ENCODE data around the gene ETFRF1. TPM values are rescaled to one million over a fixed set of nuclear protein-coding genes. Genes with fewer than 3 reads are reported as not detected.

Gene ETFRF1
- total and polyA plus RNA-seq, 4 donors = 12.2 to 35.8 (median 25.3) TPM

GRCh38 chr12:25245491-25245890 is 50.5 kb downstream of the ETFRF1 start:
- H3K36me3 ChIP-seq (ENCODE audit: control insufficient read depth in 4 of 4, insufficient read depth in 4 of 4, low read length in 4 of 4) = peaks cover 0 to 1% (median 0%) of the 10 kb centered on the region in 4 donors
- no peaks in the 10 kb centered on the region for H3K27me3 ChIP-seq (ENCODE audit: control insufficient read depth in 3 of 3, insufficient read depth in 3 of 3, low read length in 2 of 3)
- H3K27ac ChIP-seq (ENCODE audit: low read depth in 1 of 2, low read length in 1 of 2) = no peak overlapping the region
- H3K9ac ChIP-seq (ENCODE audit: insufficient read depth in 1 of 2, low read length in 2 of 2) = no peak overlapping the region
- H3K4me1 ChIP-seq (ENCODE audit: control insufficient read depth in 5 of 5, insufficient read depth in 5 of 5, low read length in 5 of 5) = peaks cover 0 to 9% (median 5%) of the 10 kb centered on the region in 5 donors
- H3K4me3 ChIP-seq = no peak overlapping the region
- H3K9me3 ChIP-seq (ENCODE audit: control insufficient read depth in 4 of 4, insufficient read depth in 3 of 4, low read length in 3 of 4) = no peaks in the 10 kb centered on the region
- no peak for ATAC-seq (ENCODE audit: insufficient read depth, low FRiP score)
- no peak for TF ChIP-seq CTCF (IDR thresholded peaks at IDR 0.05; ENCODE audit: control extremely low read depth, extremely low read depth)
- no peak for DNase-seq
- WGBS, 2 donors = 95 to 97% methylated on average over 6 of the region's 6 CpGs

- peaks cover 0 to 13% (median 5%) of the 10 kb centered on the region in 5 donors for H3K4me1 ChIP-seq (ENCODE audit: control insufficient read depth in 5 of 5, insufficient read depth in 5 of 5, low read length in 5 of 5)
- 97 to 99% methylated on average over 20 of the region's 20 CpGs for whole genome bisulfite sequencing, 2 donors
- no peak for TF ChIP-seq CTCF (IDR thresholded peaks at IDR 0.05; ENCODE audit: control extremely low read depth, extremely low read depth)
- DNase-seq (no peak), ATAC-seq (ENCODE audit: insufficient read depth, low FRiP score) (no peak)
- no peaks in the 10 kb centered on the region for H3K27me3 ChIP-seq (ENCODE audit: control insufficient read depth in 3 of 3, insufficient read depth in 3 of 3, low read length in 2 of 3)
- no peak overlapping the region for H3K27ac ChIP-seq (ENCODE audit: low read depth in 1 of 2, low read length in 1 of 2)
- H3K9ac ChIP-seq (ENCODE audit: insufficient read depth in 1 of 2, low read length in 2 of 2) = no peak overlapping the region
- H3K9me3 ChIP-seq (ENCODE audit: control insufficient read depth in 4 of 4, insufficient read depth in 3 of 4, low read length in 3 of 4) = no peaks in the 10 kb centered on the region
- peaks cover 0 to 1% (median 0%) of the 10 kb centered on the region in 4 donors for H3K36me3 ChIP-seq (ENCODE audit: control insufficient read depth in 4 of 4, insufficient read depth in 4 of 4, low read length in 4 of 4)
- H3K4me3 ChIP-seq = no peak overlapping the region
Observed at GRCh38 chr12:25248137-25248536, 53.1 kb downstream of the ETFRF1 start.

DNA sequence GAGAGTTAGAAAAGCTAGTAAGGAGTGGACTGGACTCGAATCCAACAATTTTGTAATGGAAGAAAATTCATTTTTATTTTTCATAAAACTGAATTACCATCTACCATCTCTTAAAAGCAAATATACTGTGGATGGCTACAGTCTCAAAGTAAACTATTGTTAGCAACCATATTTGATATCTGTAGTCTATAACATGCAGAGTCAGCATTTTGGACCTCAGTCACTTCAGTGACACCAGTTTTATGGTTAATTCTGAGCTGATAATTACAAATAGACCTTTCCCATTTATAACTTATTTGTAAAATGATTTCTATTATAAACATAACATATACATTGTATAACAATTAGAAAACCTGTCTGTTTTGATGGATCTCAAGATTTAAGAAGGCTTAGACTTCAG is 53.7 kb downstream of the ETFRF1 start:
- no peak for ATAC-seq (ENCODE audit: insufficient read depth, low FRiP score)
- WGBS, 2 donors = 97 to 100% methylated on average over 1 of the region's 1 CpG

More for the DNA sequence above, 53.7 kb downstream of the ETFRF1 start:
- DNase-seq = no peak
- no peak overlapping the region for H3K27ac ChIP-seq (ENCODE audit: low read depth in 1 of 2, low read length in 1 of 2)
- no peak for TF ChIP-seq CTCF (IDR thresholded peaks at IDR 0.05; ENCODE audit: control extremely low read depth, extremely low read depth)
- no peaks in the 10 kb centered on the region for H3K27me3 ChIP-seq (ENCODE audit: control insufficient read depth in 3 of 3, insufficient read depth in 3 of 3, low read length in 2 of 3)
- H3K4me1 ChIP-seq (ENCODE audit: control insufficient read depth in 5 of 5, insufficient read depth in 5 of 5, low read length in 5 of 5) = peaks cover 0 to 13% (median 5%) of the 10 kb centered on the region in 5 donors
- H3K4me3 ChIP-seq = no peak overlapping the region
- no peaks in the 10 kb centered on the region for H3K9me3 ChIP-seq (ENCODE audit: control insufficient read depth in 4 of 4, insufficient read depth in 3 of 4, low read length in 3 of 4)
- no peak overlapping the region for H3K9ac ChIP-seq (ENCODE audit: insufficient read depth in 1 of 2, low read length in 2 of 2)
- H3K36me3 ChIP-seq (ENCODE audit: control insufficient read depth in 4 of 4, insufficient read depth in 4 of 4, low read length in 4 of 4) = peaks cover 0 to 1% (median 0%) of the 10 kb centered on the region in 4 donors
